Adrenal gland (tissue), 12 donors: Measurements from ENCODE around the gene BRF1. TPM values are rescaled to one million over a fixed set of nuclear protein-coding genes. Genes with fewer than 3 reads are reported as not detected.

ENCODE experiments used
- DNase-seq, 7 donors: peaks; one replicate each; pipeline ENCODE4 v3.0.0-alpha.2; 2019 to 2020
- H3K27ac ChIP-seq, 5 donors: fragments of 200-600 bp; sonication (generic) in 4 of 5; 1 replicate in 3 of 5; 2 replicates in 2 of 5; pipeline versions ENCODE4 v1.5.1 to v1.8.0; 2016 to 2020; ENCODE audit warnings: mild to moderate bottlenecking in 1 of 5
- H3K27me3 ChIP-seq: fragments of 200-600 bp; 2 replicates; pipeline ENCODE4 v1.8.0; 2021
- H3K36me3 ChIP-seq, 2 donors: fragments of 200-600 bp; replicated peaks in 1 of 2; 1 replicate in 1 of 2; 2 replicates in 1 of 2; pipeline versions ENCODE4 v1.5.1 to v1.8.0; 2018 to 2022
- H3K4me1 ChIP-seq, 2 donors: fragments of 200-600 bp; replicated peaks in 1 of 2; 1 replicate in 1 of 2; 2 replicates in 1 of 2; pipeline versions ENCODE4 v1.5.1 to v1.8.0; 2018 to 2021
- H3K4me3 ChIP-seq, 4 donors: fragments of 200-600 bp; sonication (generic) in 3 of 4; one replicate each; pipeline ENCODE4 v1.5.1; 2016 to 2018
- H3K9me3 ChIP-seq, 3 donors: fragments of 200-600 bp; sonication (generic) in 1 of 3; replicated peaks in 1 of 3; 1 replicate in 2 of 3; 2 replicates in 1 of 3; pipeline versions ENCODE4 v1.5.1 to v1.8.0; 2016 to 2021
- POLR2A ChIP-seq, 2 donors: fragments of 450-650 bp; IDR thresholded peaks; one replicate each; pipeline ENCODE4 v1.6.1; 2017; ENCODE audit warnings: antibody characterized with exemption in 2 of 2, mild to moderate bottlenecking in 2 of 2, moderate library complexity in 1 of 2
- WGBS, 4 donors: extraction: QIAGEN DNeasy Blood & Tissue Kit in 2 of 4; methylation state at CpG; one replicate each; pipeline versions ENCODE4 v1.1.5 to v1.1.7; 2013 to 2017; 5-methylcytosine and 5-hydroxymethylcytosine counted together
- intact Hi-C, 2 donors: fragments of 100-400 bp; cut with DNase I; formaldehyde crosslinking; loops; one replicate each; pipeline versions ENCODE4 v1.14.1 to v1.15.0; 2022 to 2023
- polyA plus RNA-seq, 3 donors: library from polyadenylated mRNA; stranded (reverse); fragments of 200-250 nt in 2 of 3; fragments of 350-450 nt in 1 of 3; fragmentation: Illumina TruSeq in 1 of 3; extraction: RNeasy Lipid Tissue Mini Kit (QIAGEN cat#74804) in 1 of 3; gene quantifications; one replicate each; pipeline ENCODE4 v1.2.3, GENCODE V29; 2013 to 2014
- total RNA-seq, 9 donors: library from RNA; depleted of rRNA in 4 of 9; stranded (reverse); fragments of >200 nt in 4 of 9; fragments of 120-200 nt in 1 of 9; fragmentation: NEBNext Ultra II Directional in 1 of 9; extraction: Animal tissue kit (Norgen Biotek cat#: 25700) in 1 of 9; gene quantifications; one replicate each; pipeline versions ENCODE4 v1.1.0 to v1.2.4, GENCODE V29; 2013 to 2023
- TF ChIP-seq, protein P1 (sequence below), 6 experiments: fragments of 450-650 bp in 4 of 6; fragments of 200-600 bp in 2 of 6; sonication (generic) in 1 of 6; IDR thresholded peaks; 1 replicate in 5 of 6; 2 replicates in 1 of 6; pipeline versions ENCODE4 v1.5.1 to v1.8.0; 2016 to 2021; ENCODE audit warnings: antibody characterized with exemption in 6 of 6, mild to moderate bottlenecking in 2 of 6, moderate library complexity in 1 of 6
- donor health status: healthy with polysubstance abuse.
- donor health status: Bipolar disorder and iron deficiency.
- donor health status: DM: yes; HTN: yes; CAD: no.
- donor health status: DM: no; HTN: no; CAD: no.
- donor health status: DM: no; HTN: no; CAD: no.
- donor health status: DM: yes; HTN: yes; CAD: no.

The BRF1 gene
- total and polyA plus RNA-seq, 12 donors = 14.0 to 96.9 (median 37.5) TPM

GRCh38 chr14:105348169-105348944 lies 47.6 kb upstream of the BRF1 start:
- H3K36me3 ChIP-seq = peaks cover 0 to 4% of the 10 kb centered on the region in 2 donors
- no peak for DNase-seq
- H3K4me1 ChIP-seq = peaks cover 0 to 5% of the 10 kb centered on the region in 2 donors
- H3K27ac ChIP-seq = no peak overlapping the region
- no peaks in the 10 kb centered on the region for H3K9me3 ChIP-seq
- H3K27me3 ChIP-seq = no peaks in the 10 kb centered on the region
- 87 to 100% (median 89%) methylated on average over 4 to 26 of the region's 26 CpGs for WGBS, 4 donors
- no peak overlapping the region for H3K4me3 ChIP-seq
- TF ChIP-seq, protein P1, sequence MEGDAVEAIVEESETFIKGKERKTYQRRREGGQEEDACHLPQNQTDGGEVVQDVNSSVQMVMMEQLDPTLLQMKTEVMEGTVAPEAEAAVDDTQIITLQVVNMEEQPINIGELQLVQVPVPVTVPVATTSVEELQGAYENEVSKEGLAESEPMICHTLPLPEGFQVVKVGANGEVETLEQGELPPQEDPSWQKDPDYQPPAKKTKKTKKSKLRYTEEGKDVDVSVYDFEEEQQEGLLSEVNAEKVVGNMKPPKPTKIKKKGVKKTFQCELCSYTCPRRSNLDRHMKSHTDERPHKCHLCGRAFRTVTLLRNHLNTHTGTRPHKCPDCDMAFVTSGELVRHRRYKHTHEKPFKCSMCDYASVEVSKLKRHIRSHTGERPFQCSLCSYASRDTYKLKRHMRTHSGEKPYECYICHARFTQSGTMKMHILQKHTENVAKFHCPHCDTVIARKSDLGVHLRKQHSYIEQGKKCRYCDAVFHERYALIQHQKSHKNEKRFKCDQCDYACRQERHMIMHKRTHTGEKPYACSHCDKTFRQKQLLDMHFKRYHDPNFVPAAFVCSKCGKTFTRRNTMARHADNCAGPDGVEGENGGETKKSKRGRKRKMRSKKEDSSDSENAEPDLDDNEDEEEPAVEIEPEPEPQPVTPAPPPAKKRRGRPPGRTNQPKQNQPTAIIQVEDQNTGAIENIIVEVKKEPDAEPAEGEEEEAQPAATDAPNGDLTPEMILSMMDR (IDR thresholded peaks at IDR 0.05) = no peak
- no peak for TF ChIP-seq POLR2A (IDR thresholded peaks at IDR 0.05)
- intact Hi-C loops = loop anchor here (5.0 kb wide), 2 partner anchors 146 to 256 kb away; no protein-coding TSS in a partner anchor

DNA sequence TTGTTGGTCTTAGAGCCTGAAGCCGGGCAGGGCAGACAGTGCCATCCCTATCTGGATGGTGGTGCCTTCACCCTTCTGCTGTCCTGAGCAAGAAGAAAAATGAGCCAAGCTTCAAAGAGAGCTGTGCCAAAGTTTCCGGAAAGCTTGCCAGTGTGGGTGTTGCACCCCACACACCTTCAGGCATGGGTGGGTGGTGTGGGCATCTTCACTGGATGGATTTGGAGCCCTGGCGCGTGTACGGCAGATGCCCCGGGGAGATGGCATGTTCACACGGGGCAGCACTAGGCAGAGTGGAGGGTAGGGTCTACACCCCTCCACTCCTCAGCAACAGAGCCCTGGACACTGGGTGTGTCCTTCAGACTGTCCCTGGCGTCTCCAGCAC lies 46.8 kb upstream of the BRF1 start:
- peaks cover 0 to 5% of the 10 kb centered on the region in 2 donors for H3K4me1 ChIP-seq
- no peak overlapping the region for H3K27ac ChIP-seq
- no peaks in the 10 kb centered on the region for H3K27me3 ChIP-seq
- no peak for TF ChIP-seq POLR2A (IDR thresholded peaks at IDR 0.05)
- TF ChIP-seq, protein P1 (IDR thresholded peaks at IDR 0.05) = no peak
- 83 to 87% (median 85%) methylated on average over 6 to 8 of the region's 8 CpGs for WGBS, 4 donors
- intact Hi-C loops = loop anchor here (5.0 kb wide), 2 partner anchors 145 to 255 kb away; no protein-coding TSS in a partner anchor
- no peak for DNase-seq
- H3K9me3 ChIP-seq = no peaks in the 10 kb centered on the region
- no peak overlapping the region for H3K4me3 ChIP-seq
- H3K36me3 ChIP-seq = peaks cover 0 to 4% of the 10 kb centered on the region in 2 donors

DNA sequence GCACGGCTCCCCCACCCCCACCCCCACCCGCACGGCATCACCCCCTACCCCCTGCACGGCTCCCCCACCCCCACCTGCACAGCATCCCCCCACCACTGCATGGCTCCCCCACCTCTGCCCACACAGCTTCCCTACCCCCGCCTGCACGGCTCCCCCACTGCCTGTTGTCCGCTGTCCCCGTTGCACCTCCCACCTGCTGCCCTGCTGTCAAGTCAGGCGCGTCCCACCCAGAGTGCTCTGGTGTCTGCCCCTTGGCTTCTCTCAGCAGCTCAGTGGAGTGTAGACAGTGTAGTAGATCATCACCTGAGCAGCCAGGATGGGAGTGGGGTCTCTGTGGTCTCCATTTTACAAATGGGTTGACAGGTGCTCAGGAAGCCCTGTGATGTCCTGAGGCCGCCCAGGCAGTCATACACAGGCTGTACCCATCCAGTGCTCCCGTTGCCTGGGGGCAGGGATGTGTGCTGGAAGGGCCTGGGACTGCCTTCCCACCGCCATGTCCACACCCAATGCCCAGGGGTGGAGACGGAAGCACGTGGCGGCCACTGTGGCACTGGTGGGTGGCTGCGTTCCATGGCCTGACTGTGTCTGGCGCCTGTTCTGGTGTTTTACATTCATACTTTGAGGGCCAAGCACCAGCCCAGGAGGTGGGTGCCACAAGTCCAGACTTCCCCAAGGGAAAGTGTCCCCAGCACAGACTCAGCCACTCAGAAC lies 46.2 kb upstream of the BRF1 start:
- WGBS, 4 donors = 90 to 100% (median 94%) methylated on average over 2 to 16 of the region's 18 CpGs
- H3K4me3 ChIP-seq = no peak overlapping the region
- peaks cover 0 to 4% of the 10 kb centered on the region in 2 donors for H3K4me1 ChIP-seq
- intact Hi-C loops = loop anchor here (5.0 kb wide), 2 partner anchors 145 to 255 kb away; no protein-coding TSS in a partner anchor
- H3K27me3 ChIP-seq = no peaks in the 10 kb centered on the region
- H3K9me3 ChIP-seq = no peaks in the 10 kb centered on the region
- no peak overlapping the region for H3K27ac ChIP-seq
- no peak for DNase-seq
- TF ChIP-seq, protein P1 (IDR thresholded peaks at IDR 0.05) = no peak
- TF ChIP-seq POLR2A (IDR thresholded peaks at IDR 0.05) = no peak
- peaks cover 0 to 4% of the 10 kb centered on the region in 2 donors for H3K36me3 ChIP-seq

DNA sequence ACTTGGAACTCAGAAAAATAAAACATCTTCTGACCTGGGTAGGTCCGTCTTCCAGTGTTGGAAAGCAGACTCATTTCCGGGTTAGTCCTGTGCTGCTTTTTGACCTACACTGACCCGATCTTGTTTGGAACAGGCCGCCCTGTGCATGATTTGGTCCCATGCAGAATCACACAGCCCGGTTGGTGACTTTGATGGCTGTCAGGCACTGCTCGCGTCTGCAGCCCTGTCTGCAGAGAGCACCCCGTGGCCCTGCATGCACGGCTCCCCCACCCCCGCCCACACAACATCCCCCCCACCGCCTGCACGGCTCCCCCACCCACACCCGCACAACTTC lies 45.4 kb upstream of the BRF1 start:
- no peak for DNase-seq
- WGBS, 4 donors = 73 to 80% (median 78%) methylated on average over 8 to 13 of the region's 13 CpGs

More for the DNA sequence above, 45.4 kb upstream of the BRF1 start:
- Histone ChIP-seq H3K36me3 (peaks cover 0 to 4% of the 10 kb centered on the region in 2 donors), H3K4me3 (no peak overlapping the region), H3K27ac (no peak overlapping the region), H3K4me1 (no peaks in the 10 kb centered on the region), H3K27me3 (no peaks in the 10 kb centered on the region), H3K9me3 (no peaks in the 10 kb centered on the region)
- TF ChIP-seq POLR2A (IDR thresholded peaks at IDR 0.05) = no peak
- TF ChIP-seq, protein P1 (IDR thresholded peaks at IDR 0.05) = no peak
- intact Hi-C loops = loop anchor here (5.0 kb wide), 2 partner anchors 144 to 254 kb away; no protein-coding TSS in a partner anchor
